ENCODE data around the gene STK33. TPM values are rescaled to one million over a fixed set of nuclear protein-coding genes. Genes with fewer than 3 reads are reported as not detected.

STK33 gene
- total RNA-seq, 1 experiment from 2014 or later: 6.6 TPM

GRCh38 chr11:8373519-8374432 lies 220.3 kb downstream of the STK33 start:
- Histone ChIP-seq H3K9me3 (replicated peaks) (no peaks in the 10 kb centered on the region), H3K4me1 (peaks cover 7% of the 10 kb centered on the region; the same call in 1 of the 2 replicates), H3K27me3 (no peaks in the 10 kb centered on the region), H3K27ac (no peak overlapping the region), H3K4me3 (no peak overlapping the region), H3K36me3 (no peaks in the 10 kb centered on the region)
- DNase-seq: no peak

- H3K4me1 ChIP-seq: peaks cover 11% of the 10 kb centered on the region; the same call in 1 of the 2 replicates
- H3K9me3 ChIP-seq (replicated peaks): no peaks in the 10 kb centered on the region
- no peak for DNase-seq
- no peak overlapping the region for H3K27ac ChIP-seq
- no peaks in the 10 kb centered on the region for H3K36me3 ChIP-seq
- no peak overlapping the region for H3K4me3 ChIP-seq
- no peaks in the 10 kb centered on the region for H3K27me3 ChIP-seq
These were observed 221.2 kb downstream of the STK33 start for GRCh38 chr11:8372641-8373381.

GRCh38 chr11:8371516-8371884 lies 222.5 kb downstream of the STK33 start:
- no peak for DNase-seq

GRCh38 chr11:8370812-8371515 lies 223.1 kb downstream of the STK33 start:
- Histone ChIP-seq H3K9me3 (replicated peaks) (no peaks in the 10 kb centered on the region), H3K36me3 (no peaks in the 10 kb centered on the region), H3K4me1 (peaks cover 6% of the 10 kb centered on the region; the same call in 1 of the 2 replicates), H3K27ac (no peak overlapping the region), H3K27me3 (no peaks in the 10 kb centered on the region), H3K4me3 (no peak overlapping the region)
- DNase-seq: no peak

More at GRCh38 chr11:8371516-8371884, 222.5 kb downstream of the STK33 start:
- Histone ChIP-seq H3K9me3 (replicated peaks) (no peaks in the 10 kb centered on the region), H3K36me3 (no peaks in the 10 kb centered on the region), H3K4me1 (peaks cover 6% of the 10 kb centered on the region; the same call in 1 of the 2 replicates), H3K27ac (no peak overlapping the region), H3K27me3 (no peaks in the 10 kb centered on the region), H3K4me3 (no peak overlapping the region)

- no peaks in the 10 kb centered on the region for H3K27me3 ChIP-seq
- H3K4me3 ChIP-seq: no peak overlapping the region
These were observed 224.3 kb downstream of the STK33 start for GRCh38 chr11:8369592-8370205.

GRCh38 chr11:8368772-8369171 lies 225.3 kb downstream of the STK33 start:
- H3K27me3 ChIP-seq: no peaks in the 10 kb centered on the region
- peaks cover 6% of the 10 kb centered on the region; the same call in 1 of the 2 replicates for H3K4me1 ChIP-seq
- H3K9me3 ChIP-seq (replicated peaks): no peaks in the 10 kb centered on the region
- H3K4me3 ChIP-seq: no peak overlapping the region
- DNase-seq: peak in 1 of 2 experiments; percentile 48
- H3K27ac ChIP-seq: 0 out of 2 replicates have a peak overlapping the region, but pooled peaks have one; percentile 4
- no peaks in the 10 kb centered on the region for H3K36me3 ChIP-seq

More at GRCh38 chr11:8369592-8370205, 224.3 kb downstream of the STK33 start:
- Histone ChIP-seq H3K36me3 (no peaks in the 10 kb centered on the region), H3K4me1 (peaks cover 6% of the 10 kb centered on the region; the same call in 1 of the 2 replicates), H3K9me3 (replicated peaks) (no peaks in the 10 kb centered on the region), H3K27ac (no peak overlapping the region)
- DNase-seq: no peak

GRCh38 chr11:8368194-8368593 lies 225.8 kb downstream of the STK33 start:
- H3K27me3 ChIP-seq: no peaks in the 10 kb centered on the region
- no peak overlapping the region for H3K4me3 ChIP-seq
- 0 out of 2 replicates have a peak overlapping the region, but pooled peaks have one; percentile 4 for H3K27ac ChIP-seq
- H3K9me3 ChIP-seq (replicated peaks): no peaks in the 10 kb centered on the region
- peaks cover 6% of the 10 kb centered on the region; the same call in 1 of the 2 replicates for H3K4me1 ChIP-seq
- H3K36me3 ChIP-seq: no peaks in the 10 kb centered on the region
- no peak for DNase-seq

- no peaks in the 10 kb centered on the region for H3K9me3 ChIP-seq (replicated peaks)
- H3K36me3 ChIP-seq: no peaks in the 10 kb centered on the region
- H3K27me3 ChIP-seq: no peaks in the 10 kb centered on the region
- peaks cover 6% of the 10 kb centered on the region; the same call in 1 of the 2 replicates for H3K4me1 ChIP-seq
- DNase-seq: no peak
- H3K4me3 ChIP-seq: no peak overlapping the region
- no peak overlapping the region for H3K27ac ChIP-seq
These were observed 227.7 kb downstream of the STK33 start for GRCh38 chr11:8366316-8366715.

- DNase-seq: peak in 1 of 2 experiments; percentile 40
- Histone ChIP-seq H3K27ac (no peak overlapping the region), H3K36me3 (no peaks in the 10 kb centered on the region), H3K27me3 (no peaks in the 10 kb centered on the region), H3K4me1 (peaks cover 13% of the 10 kb centered on the region), H3K9me3 (replicated peaks) (no peaks in the 10 kb centered on the region), H3K4me3 (no peak overlapping the region)
These were observed 228.6 kb downstream of the STK33 start for GRCh38 chr11:8365216-8365941.

- peaks cover 24% of the 10 kb centered on the region for H3K4me1 ChIP-seq
- H3K4me3 ChIP-seq: no peak overlapping the region
- H3K9me3 ChIP-seq (replicated peaks): no peaks in the 10 kb centered on the region
- H3K36me3 ChIP-seq: no peaks in the 10 kb centered on the region
- no peak overlapping the region for H3K27ac ChIP-seq
- no peak for DNase-seq
- H3K27me3 ChIP-seq: no peaks in the 10 kb centered on the region
These were observed 230.1 kb downstream of the STK33 start for GRCh38 chr11:8363921-8364320.

- H3K4me1 ChIP-seq: peaks cover 24% of the 10 kb centered on the region
- H3K36me3 ChIP-seq: no peaks in the 10 kb centered on the region
- H3K27ac ChIP-seq: no peak overlapping the region
- H3K4me3 ChIP-seq: no peak overlapping the region
- DNase-seq: no peak
- no peaks in the 10 kb centered on the region for H3K27me3 ChIP-seq
- no peaks in the 10 kb centered on the region for H3K9me3 ChIP-seq (replicated peaks)
These were observed 231.1 kb downstream of the STK33 start for GRCh38 chr11:8362899-8363298.

- Histone ChIP-seq H3K4me3 (no peak overlapping the region), H3K9me3 (replicated peaks) (no peaks in the 10 kb centered on the region), H3K27me3 (no peaks in the 10 kb centered on the region), H3K4me1 (peaks cover 28% of the 10 kb centered on the region), H3K27ac (no peak overlapping the region), H3K36me3 (no peaks in the 10 kb centered on the region)
- no peak for DNase-seq
These were observed 231.5 kb downstream of the STK33 start for GRCh38 chr11:8362491-8362890.

GRCh38 chr11:8361664-8362210 lies 232.3 kb downstream of the STK33 start:
- H3K27ac ChIP-seq: no peak overlapping the region
- no peak for DNase-seq
- H3K4me1 ChIP-seq: peaks cover 31% of the 10 kb centered on the region
- H3K36me3 ChIP-seq: no peaks in the 10 kb centered on the region
- no peaks in the 10 kb centered on the region for H3K27me3 ChIP-seq
- no peak overlapping the region for H3K4me3 ChIP-seq
- no peaks in the 10 kb centered on the region for H3K9me3 ChIP-seq (replicated peaks)

All from SJCRH30 (cell line).